Measurements from ENCODE around the gene PPP1CA. TPM values are rescaled to one million over a fixed set of nuclear protein-coding genes. Genes with fewer than 3 reads are reported as not detected.

Gene PPP1CA
- total RNA-seq, 3 donors from 2014 or later = 130 to 239 (median 209) TPM

DNA sequence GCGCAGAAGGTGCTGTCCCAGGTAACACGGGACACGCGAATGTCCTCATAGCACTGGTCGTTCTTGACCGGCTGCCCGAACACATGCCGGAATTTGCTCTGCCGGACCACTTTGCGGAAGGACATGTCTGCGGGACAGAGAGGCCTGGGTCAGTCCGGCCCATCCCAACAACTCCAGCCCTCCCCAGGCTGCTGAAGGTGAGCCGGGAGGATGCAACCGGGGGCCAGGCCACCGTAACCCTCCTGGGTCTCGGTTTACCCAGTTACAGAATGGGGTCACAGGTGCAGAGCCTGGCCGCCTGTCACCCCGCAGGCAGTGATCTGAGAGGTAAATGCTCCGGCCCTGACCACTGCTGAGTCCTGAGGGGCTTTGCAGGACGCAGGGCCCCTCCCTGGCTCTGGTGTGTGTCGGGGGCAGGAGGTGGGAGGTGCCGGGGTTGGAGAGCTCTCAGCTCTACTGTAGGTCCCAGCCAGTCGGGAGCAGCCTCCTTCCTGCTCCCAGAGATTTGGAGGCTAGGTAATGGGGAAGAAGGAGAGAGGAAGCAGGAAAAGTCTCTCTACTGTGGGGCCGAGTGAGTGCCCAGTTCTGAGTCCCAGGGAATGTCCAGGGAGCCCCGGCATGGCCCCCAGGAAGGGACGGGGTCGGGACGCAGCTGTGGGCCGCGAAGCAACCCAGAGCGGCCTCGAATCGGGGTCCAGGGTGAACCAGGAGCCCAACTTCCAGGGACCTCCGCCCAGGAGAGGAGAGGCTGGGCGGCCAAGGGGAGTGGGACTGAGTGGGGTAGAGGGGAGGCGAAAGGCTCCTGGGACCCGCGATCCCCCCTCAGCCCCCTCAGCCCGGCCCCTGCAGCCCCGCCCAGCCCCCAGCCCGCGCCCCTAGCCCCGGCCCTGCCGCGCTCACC, 41.1 kb upstream of the PPP1CA start:
- ATAC-seq (peak; percentile 21), DNase-seq (no peak)
- TF ChIP-seq CTCF (IDR thresholded peaks at IDR 0.05) = no peak
- H3K9me3 ChIP-seq = no peaks in the 10 kb centered on the region
- peaks cover 19% of the 10 kb centered on the region for H3K4me1 ChIP-seq (ENCODE audit: low read depth)
- peak overlapping the region; percentile 80 for H3K4me3 ChIP-seq
- H3K36me3 ChIP-seq (ENCODE audit: low read depth) = no peaks in the 10 kb centered on the region
- intact Hi-C loops (cut with DNase I, micrococcal nuclease) = no loop called here

GRCh38 chr11:67441731-67442351, 40.2 kb upstream of the PPP1CA start:
- intact Hi-C loops (cut with DNase I, micrococcal nuclease) = no loop called here
- H3K4me1 ChIP-seq (ENCODE audit: low read depth) = peaks cover 19% of the 10 kb centered on the region

GRCh38 chr11:67441098-67441563, 39.5 kb upstream of the PPP1CA start:
- H3K4me1 ChIP-seq (ENCODE audit: low read depth) = peaks cover 19% of the 10 kb centered on the region

More at GRCh38 chr11:67441731-67442351, 40.2 kb upstream of the PPP1CA start:
- Histone ChIP-seq H3K9me3 (no peaks in the 10 kb centered on the region), H3K4me3 (no peak overlapping the region), H3K36me3 (ENCODE audit: low read depth) (no peaks in the 10 kb centered on the region)
- no peak for TF ChIP-seq CTCF (IDR thresholded peaks at IDR 0.05)
- ATAC-seq (no peak), DNase-seq (no peak)

DNA sequence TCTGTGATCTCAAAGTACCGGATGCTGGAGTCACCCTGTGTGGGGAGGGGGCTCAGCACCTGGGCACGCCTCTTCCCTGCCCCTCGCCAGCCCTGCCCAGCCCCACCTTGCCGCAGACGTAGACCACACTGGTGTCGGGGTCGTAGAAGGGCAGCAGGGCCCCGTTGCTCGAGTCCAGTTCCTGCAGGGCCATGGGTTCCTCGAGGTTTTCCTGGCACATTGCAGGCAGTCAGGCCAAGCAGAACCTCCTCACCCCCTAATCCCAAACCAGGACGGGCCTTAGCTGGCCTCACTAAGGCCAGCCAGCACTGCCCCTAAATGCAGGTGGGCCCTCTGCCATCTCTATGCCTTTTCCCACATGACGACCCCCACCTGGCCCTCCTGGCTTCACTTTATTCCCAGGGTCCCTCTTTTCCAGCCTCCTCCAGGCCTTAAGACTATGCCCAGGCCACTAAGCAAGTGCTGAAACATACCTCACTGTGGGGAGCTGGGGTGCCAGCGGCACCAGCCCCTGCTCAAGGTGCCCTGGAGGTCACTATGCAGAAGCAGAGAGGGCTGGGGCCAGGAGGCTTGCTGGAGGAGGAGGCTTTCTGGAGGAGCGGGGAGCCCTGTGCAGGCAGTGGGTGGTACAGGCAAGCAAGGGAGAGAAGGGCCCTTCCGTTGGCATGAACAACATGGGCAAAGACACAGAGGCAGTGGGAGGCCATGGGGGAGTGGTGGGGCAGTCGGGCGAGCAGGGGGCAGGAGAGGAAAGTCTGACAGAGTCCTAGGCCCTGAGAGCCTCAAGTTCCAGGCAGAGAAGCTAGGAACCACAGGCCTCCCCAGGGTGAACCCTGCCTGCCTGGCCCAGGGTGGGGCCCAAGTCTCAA, 38.8 kb upstream of the PPP1CA start:
- Histone ChIP-seq H3K36me3 (ENCODE audit: low read depth) (no peaks in the 10 kb centered on the region), H3K9me3 (no peaks in the 10 kb centered on the region), H3K4me1 (ENCODE audit: low read depth) (peaks cover 19% of the 10 kb centered on the region), H3K4me3 (no peak overlapping the region)
- TF ChIP-seq CTCF (IDR thresholded peaks at IDR 0.05) = no peak
- DNase-seq (no peak), ATAC-seq (no peak)
- intact Hi-C loops (cut with DNase I, micrococcal nuclease) = no loop called here

More at GRCh38 chr11:67441098-67441563, 39.5 kb upstream of the PPP1CA start:
- TF ChIP-seq CTCF (IDR thresholded peaks at IDR 0.05) = no peak
- H3K9me3 ChIP-seq = no peaks in the 10 kb centered on the region
- DNase-seq (no peak), ATAC-seq (no peak)
- no peaks in the 10 kb centered on the region for H3K36me3 ChIP-seq (ENCODE audit: low read depth)
- intact Hi-C loops (cut with DNase I, micrococcal nuclease) = no loop called here
- no peak overlapping the region for H3K4me3 ChIP-seq
